Nephron progenitor cell (in vitro differentiated cells): ENCODE results near the gene RNF144A.

Experiments
- DNase-seq: peaks from one replicate; pipeline ENCODE4 v3.0.0; 2021
- H3K27ac Mint-ChIP-seq: 2 replicates; pipeline ENCODE4 v1.8.0; 2021; ENCODE audit warnings: mild to moderate bottlenecking, moderate library complexity, mixed read lengths
- H3K27me3 Mint-ChIP-seq: 2 replicates; pipeline ENCODE4 v1.8.0; 2021; ENCODE audit warnings: mild to moderate bottlenecking, low read depth, mixed read lengths; ENCODE audit not compliant: poor library complexity
- H3K36me3 Mint-ChIP-seq: 2 replicates; pipeline ENCODE4 v1.8.0; 2021; ENCODE audit warnings: low read depth, mixed read lengths
- H3K4me1 Mint-ChIP-seq: 2 replicates; pipeline ENCODE4 v1.8.0; 2021; ENCODE audit warnings: mixed read lengths
- H3K4me3 Mint-ChIP-seq: 2 replicates; pipeline ENCODE4 v1.8.0; 2021; ENCODE audit warnings: mild to moderate bottlenecking, moderate library complexity, mixed read lengths
- H3K9me3 Mint-ChIP-seq: 2 replicates; pipeline ENCODE4 v1.8.0; 2021; ENCODE audit warnings: mild to moderate bottlenecking, moderate library complexity, mixed read lengths
- TF ChIP-seq, protein P1 (sequence below): fragments of 200-600 bp; sonication (generic); IDR thresholded peaks from 2 replicates; pipeline ENCODE4 v1.5.0; 2021; ENCODE audit warnings: antibody characterized with exemption

Gene RNF144A

DNA sequence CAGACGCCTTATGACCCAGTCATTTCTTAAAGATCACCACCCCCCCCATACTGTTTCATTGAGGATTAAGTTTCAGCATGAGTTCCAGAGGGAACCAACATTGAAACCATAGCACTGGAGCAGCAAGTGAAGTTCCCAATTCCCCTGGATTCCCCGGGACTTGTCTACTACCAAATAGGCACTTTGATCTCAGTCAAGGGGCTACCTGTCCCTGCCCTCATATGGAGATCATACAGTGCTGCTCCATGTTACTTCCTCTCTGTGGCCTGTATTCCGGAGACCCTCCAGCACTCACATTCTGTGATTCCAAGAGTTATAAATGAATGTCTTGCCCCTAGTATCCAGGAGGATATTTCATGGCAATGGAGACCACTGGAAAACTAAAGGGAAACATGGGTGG lies 42.5 kb downstream of the RNF144A start:
- peaks cover 6% of the 10 kb centered on the region for H3K9me3 Mint-ChIP-seq
- H3K27ac Mint-ChIP-seq = no peak overlapping the region
- TF ChIP-seq, protein P1, sequence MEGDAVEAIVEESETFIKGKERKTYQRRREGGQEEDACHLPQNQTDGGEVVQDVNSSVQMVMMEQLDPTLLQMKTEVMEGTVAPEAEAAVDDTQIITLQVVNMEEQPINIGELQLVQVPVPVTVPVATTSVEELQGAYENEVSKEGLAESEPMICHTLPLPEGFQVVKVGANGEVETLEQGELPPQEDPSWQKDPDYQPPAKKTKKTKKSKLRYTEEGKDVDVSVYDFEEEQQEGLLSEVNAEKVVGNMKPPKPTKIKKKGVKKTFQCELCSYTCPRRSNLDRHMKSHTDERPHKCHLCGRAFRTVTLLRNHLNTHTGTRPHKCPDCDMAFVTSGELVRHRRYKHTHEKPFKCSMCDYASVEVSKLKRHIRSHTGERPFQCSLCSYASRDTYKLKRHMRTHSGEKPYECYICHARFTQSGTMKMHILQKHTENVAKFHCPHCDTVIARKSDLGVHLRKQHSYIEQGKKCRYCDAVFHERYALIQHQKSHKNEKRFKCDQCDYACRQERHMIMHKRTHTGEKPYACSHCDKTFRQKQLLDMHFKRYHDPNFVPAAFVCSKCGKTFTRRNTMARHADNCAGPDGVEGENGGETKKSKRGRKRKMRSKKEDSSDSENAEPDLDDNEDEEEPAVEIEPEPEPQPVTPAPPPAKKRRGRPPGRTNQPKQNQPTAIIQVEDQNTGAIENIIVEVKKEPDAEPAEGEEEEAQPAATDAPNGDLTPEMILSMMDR = no peak
- H3K27me3 Mint-ChIP-seq = peaks cover 5% of the 10 kb centered on the region
- DNase-seq = no peak
- H3K4me3 Mint-ChIP-seq = no peak overlapping the region
- peaks cover 23% of the 10 kb centered on the region for H3K36me3 Mint-ChIP-seq
- H3K4me1 Mint-ChIP-seq = peaks cover 44% of the 10 kb centered on the region

DNA sequence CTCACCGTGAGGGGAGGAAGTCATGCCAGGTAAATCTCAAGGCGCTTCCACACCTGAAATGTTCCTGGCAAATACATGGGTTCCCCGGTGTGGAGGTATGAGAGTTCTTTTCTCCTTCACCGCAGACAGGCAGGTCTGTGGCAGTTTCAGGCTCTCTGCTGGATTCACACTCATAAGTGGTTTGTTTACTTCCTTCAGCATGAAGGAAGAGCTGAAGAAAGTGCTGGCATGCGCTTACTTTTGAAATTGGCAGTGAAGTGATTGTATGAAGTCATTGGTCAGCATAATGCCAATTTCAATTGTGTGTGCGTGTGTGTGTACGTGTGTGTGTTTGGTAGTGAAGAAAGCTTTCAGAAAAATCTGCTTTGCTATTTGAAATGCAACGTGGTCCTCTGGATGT lies 43.4 kb downstream of the RNF144A start:
- H3K9me3 Mint-ChIP-seq = peaks cover 6% of the 10 kb centered on the region
- H3K27me3 Mint-ChIP-seq = peaks cover 5% of the 10 kb centered on the region
- no peak overlapping the region for H3K27ac Mint-ChIP-seq
- no peak for DNase-seq
- H3K4me1 Mint-ChIP-seq = peaks cover 41% of the 10 kb centered on the region
- TF ChIP-seq, protein P1 = no peak
- H3K4me3 Mint-ChIP-seq = no peak overlapping the region
- peaks cover 28% of the 10 kb centered on the region for H3K36me3 Mint-ChIP-seq

DNA sequence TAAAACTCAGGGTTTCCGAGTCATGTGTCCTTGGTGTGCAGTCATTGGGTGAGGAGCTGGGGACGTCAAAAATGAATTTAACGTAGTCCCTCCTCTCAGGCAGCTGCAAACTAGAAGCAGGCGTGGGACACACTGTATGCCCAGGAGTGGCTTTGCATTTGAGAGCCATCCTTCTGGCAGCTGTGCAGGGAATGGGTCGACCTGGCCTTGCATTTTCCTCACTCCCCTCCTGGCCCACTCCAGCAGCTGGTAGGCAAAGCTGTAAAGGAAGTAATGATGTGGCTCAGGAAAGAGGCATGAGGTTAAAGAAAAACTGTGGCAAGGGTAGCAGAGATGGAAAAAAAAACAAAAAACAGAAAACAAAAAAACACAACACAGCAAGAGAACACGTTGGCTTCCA lies 46.5 kb downstream of the RNF144A start:
- TF ChIP-seq, protein P1 = no peak
- Mint-ChIP-seq H3K36me3 (peaks cover 45% of the 10 kb centered on the region), H3K9me3 (peaks cover 6% of the 10 kb centered on the region), H3K4me3 (no peak overlapping the region), H3K27ac (no peak overlapping the region), H3K27me3 (peaks cover 7% of the 10 kb centered on the region), H3K4me1 (peaks cover 14% of the 10 kb centered on the region)
- DNase-seq = no peak

DNA sequence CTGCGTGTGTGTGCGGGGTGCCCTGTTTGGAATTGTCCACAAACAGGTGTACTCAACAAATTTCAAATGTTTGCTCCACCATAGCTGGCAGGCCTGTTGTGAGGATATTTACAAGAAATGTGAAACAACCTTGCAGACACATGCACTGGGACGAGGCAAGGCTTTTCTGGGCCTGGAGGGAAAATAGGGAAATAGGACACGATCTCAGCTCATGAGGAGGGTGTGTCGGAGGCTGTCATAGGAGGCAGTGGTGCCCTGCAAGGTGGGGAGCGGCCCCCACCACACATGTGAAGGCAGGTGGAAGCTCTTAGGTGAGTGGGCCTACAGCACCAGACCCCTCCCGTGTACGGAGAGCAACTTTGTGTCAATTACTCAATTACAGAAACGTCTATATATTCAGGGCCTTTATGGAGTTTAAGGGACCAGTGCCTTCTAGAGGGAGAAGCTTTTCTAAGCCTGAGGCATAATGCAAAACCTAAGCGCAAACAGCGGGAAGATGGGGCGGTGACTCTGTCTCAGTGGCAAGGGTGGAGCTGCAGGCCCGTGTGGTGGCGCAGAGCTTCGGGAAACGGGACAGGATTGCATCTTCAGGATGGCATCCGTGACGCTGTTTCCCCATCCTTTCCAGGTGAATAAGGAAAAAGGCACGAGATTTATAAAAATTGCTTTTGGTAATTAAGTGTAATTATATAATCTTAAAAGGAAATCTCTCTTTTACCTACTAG lies 48.0 kb downstream of the RNF144A start:
- TF ChIP-seq, protein P1 = no peak
- Mint-ChIP-seq H3K27ac (peak overlapping the region; percentile 9), H3K27me3 (peaks cover 7% of the 10 kb centered on the region), H3K4me3 (no peak overlapping the region), H3K9me3 (peaks cover 6% of the 10 kb centered on the region), H3K4me1 (no peaks in the 10 kb centered on the region), H3K36me3 (peaks cover 60% of the 10 kb centered on the region)
- no peak for DNase-seq

DNA sequence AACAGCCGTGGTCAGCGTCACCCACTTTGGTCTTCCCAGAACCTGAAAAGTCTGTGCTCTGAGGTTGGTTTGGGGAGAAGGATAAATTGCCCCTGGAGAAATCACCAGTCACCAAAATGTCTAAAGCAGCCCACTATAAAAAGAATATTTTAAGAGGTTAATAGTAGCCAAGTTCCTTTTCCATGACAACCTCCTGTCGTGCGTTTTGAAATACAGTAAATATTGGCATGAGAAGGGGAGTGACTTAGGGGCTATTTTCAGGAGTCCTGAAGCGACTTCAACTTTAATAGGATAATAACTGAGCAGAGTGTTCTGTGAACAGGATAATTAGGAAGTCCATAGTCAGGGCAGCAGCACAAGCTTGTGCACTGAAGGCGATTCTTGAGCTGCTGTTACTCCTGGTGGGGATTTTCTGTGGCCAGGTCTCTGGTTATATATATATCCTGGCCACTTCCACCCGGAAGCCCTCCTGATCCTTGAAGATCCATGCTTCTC lies 49.3 kb downstream of the RNF144A start:
- no peak for DNase-seq
- H3K4me3 Mint-ChIP-seq = no peak overlapping the region
- H3K9me3 Mint-ChIP-seq = peaks cover 6% of the 10 kb centered on the region
- TF ChIP-seq, protein P1 = no peak
- peaks cover 2% of the 10 kb centered on the region for H3K4me1 Mint-ChIP-seq
- H3K27me3 Mint-ChIP-seq = peaks cover 7% of the 10 kb centered on the region
- H3K36me3 Mint-ChIP-seq = peaks cover 72% of the 10 kb centered on the region
- H3K27ac Mint-ChIP-seq = no peak overlapping the region

DNA sequence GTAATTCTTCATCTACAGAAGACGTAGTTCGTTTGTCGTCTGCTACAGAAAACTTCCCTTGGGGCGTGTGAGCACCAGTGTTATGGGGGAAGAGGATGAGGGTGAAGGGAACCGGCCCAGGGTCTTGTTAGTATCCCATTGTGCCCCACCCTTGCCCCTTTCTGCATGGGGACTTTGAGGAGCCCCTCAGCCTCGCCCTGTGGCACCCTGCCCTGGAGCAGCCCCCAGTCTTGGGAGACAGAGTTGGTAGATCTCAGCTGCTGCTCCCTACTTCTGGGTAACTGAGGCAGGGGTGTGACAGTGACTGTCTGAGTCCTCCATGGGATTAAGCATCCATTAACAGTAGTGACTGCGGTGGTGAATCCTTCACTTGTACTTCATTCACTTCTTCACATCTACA lies 50.1 kb downstream of the RNF144A start:
- H3K36me3 Mint-ChIP-seq = peaks cover 75% of the 10 kb centered on the region
- H3K4me3 Mint-ChIP-seq = no peak overlapping the region
- DNase-seq = no peak
- no peak overlapping the region for H3K27ac Mint-ChIP-seq
- H3K9me3 Mint-ChIP-seq = peaks cover 6% of the 10 kb centered on the region
- TF ChIP-seq, protein P1 = no peak
- H3K4me1 Mint-ChIP-seq = peaks cover 10% of the 10 kb centered on the region
- H3K27me3 Mint-ChIP-seq = peaks cover 2% of the 10 kb centered on the region
